Left lobe of liver (tissue), 2 donors: ENCODE data around the gene ULK4. TPM values are rescaled to one million over a fixed set of nuclear protein-coding genes. Genes with fewer than 3 reads are reported as not detected.

Experiments
- ATAC-seq: fragments of 200-7000 bp; cut with Tn5 transposase; one replicate; pipeline ENCODE4 v1.9.1; 2020; ENCODE audit warnings: mild to moderate bottlenecking, moderate library complexity
- DNase-seq: peaks from one replicate; pipeline ENCODE4 v3.0.0-alpha.2; 2020; ENCODE audit warnings: low spot score
- total RNA-seq: library from RNA; stranded (reverse); gene quantifications from one replicate; pipeline ENCODE4 v1.2.1, GENCODE V29; 2021
- donor health status: DM: no; HTN: no; CAD: no; lungs with moderate emphysema.
- donor health status: DM: no; HTN: yes; CAD: no.

ULK4 gene
- total RNA-seq, 1 donor from 2014 or later, result 2.3 TPM

DNA sequence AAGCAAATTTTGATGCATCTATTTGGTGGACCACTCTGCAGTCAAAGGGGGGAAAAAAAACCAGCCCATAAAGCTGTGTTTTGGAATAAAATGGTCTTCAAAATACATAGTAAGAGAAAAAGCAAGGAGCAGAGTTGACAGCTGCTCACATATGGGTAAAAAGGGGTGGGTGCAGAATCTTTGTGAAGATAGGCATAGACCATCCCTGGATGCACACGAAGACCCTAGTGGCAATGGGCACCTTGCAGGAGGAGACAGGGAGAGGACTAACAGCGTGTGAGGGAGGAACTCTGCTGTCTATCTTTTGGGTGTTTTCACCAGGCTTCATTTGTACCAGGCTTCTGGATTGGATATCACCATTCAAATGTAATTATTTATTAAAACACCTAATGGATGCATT lies 718.7 kb downstream of the ULK4 start:
- DNase-seq (no peak), ATAC-seq (no peak)

DNA sequence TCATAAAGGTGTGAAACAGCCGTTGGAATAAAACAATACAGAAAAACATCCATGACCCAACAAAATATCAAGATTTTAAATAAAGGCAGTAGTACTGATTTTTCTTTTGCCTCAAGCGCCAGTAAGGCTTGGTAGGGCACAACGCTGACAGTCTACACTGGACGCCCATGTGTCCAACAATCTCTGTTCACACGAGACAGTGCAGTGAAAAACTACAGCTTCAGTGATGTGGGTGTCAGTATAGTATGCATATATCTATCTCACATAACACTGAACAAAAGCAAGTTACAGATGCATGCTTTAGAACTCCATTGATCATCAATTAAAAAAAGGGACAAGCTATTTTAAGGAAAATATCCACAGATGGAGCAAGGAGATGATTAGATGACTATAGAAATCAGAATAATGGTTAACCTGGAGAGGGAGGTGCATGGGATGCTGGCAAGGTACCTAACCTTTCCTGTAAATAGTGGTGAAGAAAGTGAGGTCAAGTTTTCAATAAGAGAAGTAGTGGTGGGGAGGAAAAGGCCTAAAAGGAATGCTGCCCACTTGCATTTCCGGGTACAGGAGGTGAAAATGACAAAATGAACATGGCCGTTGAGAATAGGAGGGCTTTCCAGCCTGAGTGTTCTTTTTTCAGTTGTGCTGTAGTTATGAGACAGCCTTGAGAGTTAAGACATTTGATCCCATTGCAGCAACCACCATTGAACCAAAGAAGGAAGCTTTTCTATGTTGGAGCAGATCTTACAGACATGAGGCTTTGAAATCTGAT lies 719.9 kb downstream of the ULK4 start:
- DNase-seq (no peak), ATAC-seq (no peak)

DNA sequence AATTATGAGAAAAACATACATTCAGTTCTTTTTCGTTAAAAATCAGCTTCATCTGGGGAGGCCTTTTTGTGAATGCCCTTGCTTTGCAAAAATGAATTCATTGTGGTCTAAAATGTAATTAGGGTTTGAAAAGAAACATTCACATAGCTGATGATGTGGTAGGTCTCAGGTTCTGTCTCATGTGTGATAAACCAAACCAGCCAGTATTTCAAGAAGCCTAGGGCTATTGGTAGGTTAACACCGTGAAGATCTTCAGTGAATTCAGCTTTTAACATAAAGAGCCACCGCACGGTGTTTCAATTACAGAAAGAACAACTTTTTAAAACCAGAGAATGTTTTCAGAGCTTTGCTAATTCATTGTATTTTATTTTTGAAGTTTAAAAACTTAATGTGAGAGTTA lies 720.7 kb downstream of the ULK4 start:
- ATAC-seq (no peak), DNase-seq (no peak)

DNA sequence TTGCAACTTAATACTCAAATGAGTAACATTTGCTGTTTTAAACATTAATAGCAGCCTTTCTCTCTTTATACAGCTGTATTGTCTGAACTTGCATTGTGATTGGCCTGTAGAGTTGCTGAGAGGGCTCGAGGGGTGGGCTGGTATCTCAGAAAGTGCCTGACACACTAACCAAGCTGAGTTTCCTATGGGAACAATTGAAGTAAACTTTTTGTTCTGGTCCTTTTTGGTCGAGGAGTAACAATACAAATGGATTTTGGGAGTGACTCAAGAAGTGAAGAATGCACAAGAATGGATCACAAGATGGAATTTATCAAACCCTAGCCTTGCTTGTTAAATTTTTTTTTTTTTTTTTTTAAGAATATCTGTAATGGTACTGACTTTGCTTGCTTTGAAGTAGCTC lies 722.3 kb downstream of the ULK4 start:
- ATAC-seq (no peak), DNase-seq (no peak)

DNA sequence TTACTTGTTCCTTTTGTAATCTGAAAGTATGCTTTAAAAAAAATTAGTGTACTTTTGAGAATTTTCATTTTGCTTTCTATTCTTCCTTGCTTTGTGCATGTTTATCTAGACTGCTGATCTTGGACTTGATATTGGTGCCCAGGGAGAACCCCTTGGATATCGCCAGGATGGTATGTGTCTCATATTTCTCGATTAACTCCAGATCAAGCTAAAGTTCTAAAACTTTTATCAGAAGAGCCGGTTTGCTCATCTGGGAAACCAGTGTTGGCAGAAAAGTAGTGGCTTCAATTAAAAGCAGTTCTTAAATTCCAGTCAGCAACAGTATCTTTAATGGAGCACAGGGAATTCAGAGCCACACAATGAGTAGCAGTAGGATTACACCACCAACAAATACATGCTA lies 724.0 kb downstream of the ULK4 start:
- DNase-seq, result no peak
- no peak for ATAC-seq

DNA sequence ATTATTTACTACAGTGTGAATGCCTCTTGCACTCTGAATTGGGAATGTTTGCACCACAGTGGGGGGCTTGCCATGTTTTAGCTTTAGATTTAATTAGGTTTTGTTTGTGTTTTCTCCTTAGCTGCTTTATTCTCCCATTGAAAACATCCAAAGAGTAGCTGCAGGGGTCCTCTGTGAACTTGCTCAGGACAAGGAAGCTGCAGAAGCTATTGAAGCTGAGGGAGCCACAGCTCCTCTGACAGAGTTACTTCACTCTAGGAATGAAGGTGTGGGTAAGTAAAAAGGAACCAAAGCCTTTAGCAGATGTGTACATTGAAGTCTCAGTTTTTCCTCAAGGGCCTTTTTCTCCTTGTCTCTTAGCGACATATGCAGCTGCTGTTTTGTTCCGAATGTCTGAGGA lies 725.7 kb downstream of the ULK4 start:
- no peak for ATAC-seq

DNA sequence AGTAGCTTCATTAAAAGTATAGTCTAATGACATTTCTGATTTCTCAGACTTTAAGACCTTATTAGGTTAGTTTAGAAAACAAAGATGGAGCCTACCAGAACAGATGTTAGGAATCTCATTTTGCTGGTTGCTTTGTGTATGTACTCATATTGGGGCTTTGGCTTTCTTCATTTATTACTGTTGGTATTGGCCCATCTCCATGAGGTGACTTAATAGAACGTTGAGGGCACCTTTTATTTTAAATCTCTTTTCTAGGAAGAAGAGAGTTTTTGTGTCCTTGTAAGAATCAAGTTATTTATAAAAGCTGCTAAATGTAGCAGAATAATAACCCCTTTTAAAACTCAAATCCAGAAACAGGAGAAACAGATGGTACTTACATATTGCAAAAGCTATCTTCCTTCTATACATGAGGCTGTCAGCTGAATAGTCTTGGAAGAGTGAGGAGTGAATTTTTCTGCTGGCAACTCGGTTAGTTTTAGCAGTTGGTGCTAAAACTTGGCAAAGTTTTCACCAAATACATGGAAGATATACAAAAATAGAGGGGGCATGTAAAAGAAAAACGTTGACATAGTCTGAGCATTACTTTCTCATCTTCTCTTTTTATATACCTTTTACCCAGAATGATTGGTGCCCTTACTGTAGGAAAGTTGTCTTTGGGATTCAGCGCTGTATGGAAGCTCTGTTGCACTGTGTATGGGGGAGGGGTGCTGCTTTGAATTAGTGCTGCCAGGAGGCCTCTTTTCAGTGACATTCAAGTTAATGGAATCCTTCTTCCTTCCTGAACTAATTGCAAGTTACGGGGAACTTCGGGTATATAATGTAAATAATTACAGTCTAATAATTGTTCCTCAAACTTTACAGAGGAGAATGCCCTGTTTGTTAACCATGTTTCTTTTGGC lies 726.8 kb downstream of the ULK4 start:
- ATAC-seq, result no peak

More for the DNA sequence above, 725.7 kb downstream of the ULK4 start:
- no peak for DNase-seq

DNA sequence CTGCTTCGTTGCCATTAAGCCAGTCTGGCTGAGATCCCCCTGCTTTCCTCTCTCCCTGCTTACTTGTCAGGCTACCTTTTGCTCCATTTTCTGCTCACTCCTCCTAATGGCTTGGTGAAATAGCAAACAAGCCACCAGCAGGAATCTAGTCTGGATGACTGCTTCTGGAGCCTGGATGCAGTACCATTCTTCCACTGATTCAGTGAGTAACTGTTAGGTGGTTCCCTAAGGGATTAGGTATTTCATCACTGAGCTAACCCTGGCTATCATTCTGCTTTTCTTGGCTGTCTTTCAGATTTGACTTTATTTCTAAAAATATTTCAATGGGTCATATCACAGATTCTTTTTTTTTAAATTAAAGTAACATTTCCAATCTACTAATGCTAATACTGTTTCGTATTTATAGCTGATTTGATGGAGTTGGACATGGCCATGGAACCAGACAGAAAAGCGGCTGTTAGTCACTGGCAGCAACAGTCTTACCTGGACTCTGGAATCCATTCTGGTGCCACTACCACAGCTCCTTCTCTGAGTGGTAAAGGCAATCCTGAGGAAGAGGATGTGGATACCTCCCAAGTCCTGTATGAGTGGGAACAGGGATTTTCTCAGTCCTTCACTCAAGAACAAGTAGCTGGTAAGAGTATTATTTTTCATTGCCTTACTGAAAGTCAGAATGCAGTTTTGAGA lies 737.6 kb downstream of the ULK4 start:
- ATAC-seq (peak; percentile 47), DNase-seq (no peak)

More for the DNA sequence above, 726.8 kb downstream of the ULK4 start:
- no peak for DNase-seq

DNA sequence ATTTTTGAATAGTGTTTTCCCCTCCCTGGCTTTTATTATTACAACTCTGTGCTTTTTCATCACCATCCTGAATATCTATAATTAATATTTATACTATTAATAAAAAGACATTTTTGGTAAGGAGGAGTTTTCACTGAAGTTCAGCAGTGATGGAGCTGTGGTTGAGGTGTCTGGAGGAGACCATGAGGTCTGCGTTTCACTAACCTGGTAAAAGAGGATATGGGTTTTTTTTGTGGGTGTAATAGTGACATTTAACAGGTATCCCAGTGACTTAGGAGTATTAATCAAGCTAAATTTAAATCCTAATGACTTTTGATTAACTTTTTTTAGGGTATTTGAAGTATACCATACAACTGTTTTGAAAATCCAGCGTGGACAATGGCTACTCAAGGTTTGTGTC lies 738.2 kb downstream of the ULK4 start:
- ATAC-seq, result no peak
- no peak for DNase-seq

DNA sequence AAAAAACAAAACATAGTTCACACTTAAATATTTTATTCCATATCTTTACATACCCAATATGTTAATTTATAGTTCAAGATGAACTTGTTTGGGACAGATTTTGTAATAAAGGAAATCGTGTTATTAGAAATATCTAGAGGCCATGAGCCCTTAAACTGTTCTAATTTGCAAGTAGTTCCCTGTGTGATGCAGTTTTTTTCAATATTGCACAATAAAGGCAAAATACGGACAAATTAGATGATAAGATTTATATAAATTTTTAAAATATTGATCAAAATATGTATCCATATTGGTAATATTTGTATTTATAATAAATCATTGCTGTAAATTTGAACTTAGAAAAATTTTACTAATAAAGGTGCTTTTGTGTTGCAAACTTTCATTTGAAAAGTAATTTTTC lies 738.8 kb downstream of the ULK4 start:
- ATAC-seq (no peak), DNase-seq (no peak)

DNA sequence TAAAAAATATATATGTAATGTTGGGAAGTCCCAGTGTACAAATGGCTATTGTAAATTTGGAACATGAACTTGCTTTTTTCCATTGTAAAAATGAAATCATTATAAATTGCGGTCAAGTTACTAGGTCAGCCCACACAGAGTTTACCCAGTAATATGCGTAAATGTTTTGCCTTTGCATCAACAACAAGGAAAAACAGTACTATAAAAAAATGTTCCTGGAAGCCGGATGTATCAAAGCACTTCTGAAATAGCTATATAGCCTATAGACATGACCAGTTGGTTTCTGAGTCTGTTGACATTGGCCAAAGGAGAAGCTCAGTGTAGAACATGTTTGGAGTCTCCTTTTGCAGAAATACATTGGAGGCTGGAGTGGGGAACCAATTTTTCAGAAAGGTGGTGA lies 739.4 kb downstream of the ULK4 start:
- ATAC-seq (peak; percentile 17), DNase-seq (no peak)

DNA sequence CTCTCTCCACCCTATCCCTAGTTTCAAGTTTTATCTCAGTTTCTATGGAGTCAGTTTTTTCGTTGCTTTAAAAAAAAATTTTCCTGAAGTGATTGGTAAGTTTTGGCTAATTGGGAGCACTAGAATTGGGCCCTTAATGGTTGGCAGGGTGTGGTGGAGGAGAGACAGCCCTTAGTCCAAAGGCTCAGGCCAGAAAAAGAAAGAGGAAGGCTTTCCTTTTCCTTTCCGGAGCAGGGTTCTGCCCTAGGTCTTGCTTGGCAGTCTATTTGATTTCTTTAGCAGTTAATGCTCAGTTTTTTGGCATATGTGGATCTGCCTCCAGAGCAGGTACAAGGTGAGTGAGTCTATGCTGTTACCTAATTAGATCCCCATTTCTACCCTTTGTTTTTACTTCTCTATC lies 739.9 kb downstream of the ULK4 start:
- ATAC-seq (peak; percentile 46), DNase-seq (no peak)

DNA sequence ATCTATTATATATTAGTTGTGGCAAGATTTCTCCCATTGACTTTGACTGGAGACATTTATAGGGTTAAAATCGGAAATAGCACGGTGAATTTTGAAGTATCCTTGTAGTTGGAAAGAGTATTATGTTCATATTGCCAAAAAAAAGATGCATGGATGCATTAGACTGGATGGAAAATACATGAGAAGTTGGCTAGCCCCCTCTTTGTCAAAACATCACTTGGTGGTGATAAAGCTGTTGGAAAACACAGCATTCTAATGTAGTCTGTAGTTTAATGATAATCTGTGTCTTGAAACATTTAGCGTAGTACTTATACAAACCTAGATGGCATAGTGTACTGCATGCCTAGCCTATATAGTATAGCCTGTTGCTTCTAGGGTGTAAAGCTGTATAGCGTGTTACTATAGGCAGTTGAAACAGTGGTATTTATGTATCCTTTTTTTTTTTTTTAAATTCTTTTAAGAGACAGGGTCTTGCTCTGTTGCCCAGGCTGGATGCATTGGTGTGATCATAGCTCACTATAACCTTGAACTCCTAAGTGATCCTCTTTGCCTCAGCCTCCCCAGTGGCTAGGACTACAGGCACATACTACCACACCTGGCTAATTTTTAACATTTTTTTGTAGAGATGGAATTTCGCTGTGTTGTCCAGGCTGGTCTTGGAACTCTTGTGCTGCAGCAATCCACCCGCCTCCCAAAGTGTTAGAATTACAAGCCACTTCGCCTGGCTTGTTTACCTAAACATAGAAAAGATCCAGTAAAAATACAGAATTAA lies 740.8 kb downstream of the ULK4 start:
- DNase-seq (no peak), ATAC-seq (peak; percentile 64)

DNA sequence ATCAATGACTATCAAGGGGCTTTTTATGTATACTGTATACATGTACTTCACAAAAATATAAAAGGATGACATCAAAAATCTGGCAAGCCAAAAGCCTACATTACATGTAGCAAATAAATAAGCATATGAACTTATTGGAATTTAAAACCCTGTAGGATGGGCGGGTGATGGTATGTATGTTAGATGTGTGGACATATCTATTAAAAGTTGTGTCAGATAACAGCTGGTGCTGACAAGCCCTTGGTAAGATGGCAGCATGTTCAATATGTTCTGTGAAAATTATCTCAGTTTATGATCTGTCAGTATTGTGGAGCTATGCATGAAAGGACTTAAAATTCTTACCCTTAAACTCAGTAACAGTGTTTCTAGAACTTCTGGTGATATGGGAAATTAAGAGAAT lies 742.5 kb downstream of the ULK4 start:
- ATAC-seq, result no peak

DNA sequence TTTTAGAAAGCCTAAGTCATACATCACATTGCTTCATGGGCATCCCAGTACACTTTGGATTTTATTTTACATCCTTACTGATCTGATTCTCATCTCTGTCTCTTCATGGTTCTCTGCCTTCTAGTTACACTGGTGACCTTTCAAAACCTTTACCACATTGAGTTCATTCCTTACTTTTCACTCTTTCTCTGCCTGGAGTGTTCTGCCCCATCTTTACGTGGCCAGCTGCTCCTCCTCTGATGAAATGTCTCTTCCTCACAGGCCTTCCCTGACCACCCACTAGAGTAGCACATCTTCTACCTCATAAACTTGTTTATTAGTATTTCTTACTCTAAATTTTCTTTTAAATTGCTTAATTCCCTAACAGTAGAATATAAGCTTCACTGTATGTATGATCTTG lies 744.9 kb downstream of the ULK4 start:
- no peak for DNase-seq
- no peak for ATAC-seq

More for the DNA sequence above, 742.5 kb downstream of the ULK4 start:
- DNase-seq, result no peak

DNA sequence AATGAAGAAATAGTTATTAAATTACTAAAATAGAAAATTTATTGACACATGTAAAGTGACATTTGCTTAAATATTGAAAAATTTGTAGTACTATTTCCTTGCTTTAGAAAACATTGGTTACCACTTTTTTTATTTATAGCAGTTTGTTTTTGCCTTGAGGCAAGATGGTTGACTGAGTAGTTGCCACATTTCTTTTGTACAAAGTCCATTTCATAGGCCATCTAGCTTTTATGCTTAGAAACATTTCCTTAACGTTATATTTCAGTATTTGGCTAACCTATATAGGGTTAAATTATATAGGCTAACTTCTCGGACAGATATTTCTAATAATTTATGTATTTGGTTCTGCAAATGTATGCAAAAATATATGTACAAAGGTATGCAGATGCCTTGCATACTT lies 745.5 kb downstream of the ULK4 start:
- ATAC-seq, result no peak
- DNase-seq, result no peak

DNA sequence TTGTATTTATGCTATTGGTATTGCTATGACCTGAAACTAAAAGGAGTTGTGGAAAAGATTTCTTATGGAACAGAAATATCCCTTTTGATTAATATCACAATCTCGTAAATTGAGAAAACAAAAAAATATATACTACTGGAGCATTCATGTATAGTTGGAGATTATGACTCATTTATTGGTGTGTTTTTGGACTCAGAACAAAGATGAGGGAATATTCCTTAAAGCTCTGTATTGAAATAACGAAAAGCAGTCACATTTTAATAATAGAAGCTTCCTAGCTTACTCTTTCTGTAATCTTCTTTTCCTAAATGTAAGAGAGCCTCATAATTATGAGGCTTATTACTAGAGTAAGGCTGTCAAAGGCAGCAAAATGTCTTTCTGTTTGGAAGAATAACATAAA lies 748.3 kb downstream of the ULK4 start:
- ATAC-seq, result no peak
- DNase-seq, result no peak

DNA sequence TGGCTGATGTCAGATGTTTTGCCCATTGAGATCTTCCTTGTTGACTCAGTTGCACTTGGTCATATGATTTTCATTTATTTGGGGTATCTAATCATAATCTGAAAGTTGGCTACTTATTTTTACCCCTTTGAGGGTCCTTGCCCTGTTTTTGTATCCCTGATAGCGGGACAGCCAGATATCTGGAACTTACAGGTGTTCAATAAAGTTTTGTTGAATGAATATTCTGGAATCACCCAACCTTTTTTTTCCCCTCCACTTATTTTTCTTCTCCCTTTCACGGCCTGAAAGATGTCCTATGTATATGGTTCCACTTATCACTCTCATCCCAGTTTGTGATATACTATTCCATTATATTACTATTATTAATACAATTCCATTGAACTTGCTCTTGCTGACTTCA lies 749.8 kb downstream of the ULK4 start:
- ATAC-seq (no peak), DNase-seq (no peak)

DNA sequence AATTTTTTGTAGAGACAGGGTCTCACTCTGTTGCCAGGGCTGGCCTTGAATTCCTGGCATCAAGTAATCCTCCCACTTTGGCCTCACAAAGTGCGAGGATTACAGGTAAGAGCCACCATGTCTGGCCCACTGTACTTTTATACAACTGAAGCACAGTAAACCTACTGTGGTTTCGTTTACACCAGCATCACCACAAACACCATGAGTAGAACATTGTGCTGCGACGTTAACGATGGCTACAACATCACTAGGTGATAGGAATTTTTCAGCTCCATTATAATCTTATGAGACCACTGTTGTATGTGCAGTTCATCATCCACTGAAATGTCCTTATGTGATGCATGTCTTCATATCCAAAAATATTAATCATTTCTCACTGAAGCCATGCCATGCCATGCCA lies 750.9 kb downstream of the ULK4 start:
- ATAC-seq (no peak), DNase-seq (no peak)

DNA sequence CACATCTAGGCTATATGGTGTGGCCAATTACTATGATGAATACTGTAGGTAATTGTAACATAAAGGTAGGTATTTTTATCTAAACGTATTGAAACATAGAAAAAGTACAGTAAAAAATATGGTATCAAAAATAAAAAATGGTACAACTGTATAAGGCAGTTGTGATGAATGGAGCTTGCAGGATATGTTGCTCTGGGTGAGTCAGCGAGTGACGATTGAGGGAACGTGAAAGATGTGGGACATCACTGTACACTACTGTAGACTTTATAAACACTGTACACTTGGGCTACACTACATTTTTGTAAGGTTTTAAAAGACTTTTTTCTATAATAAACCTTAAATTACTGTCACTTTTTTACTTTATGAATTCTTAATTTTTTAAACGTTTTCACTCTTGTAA lies 752.3 kb downstream of the ULK4 start:
- DNase-seq, result no peak
- no peak for ATAC-seq
